HG03565 (cell line): ENCODE results near the gene HAND2.

Source experiments
- ATAC-seq: cut with Tn5 transposase; IDR thresholded peaks from one replicate; pipeline ENCODE4 v1.9.1; 2021; ENCODE audit warnings: mild to moderate bottlenecking, moderate library complexity; ENCODE audit not compliant: unreplicated experiment

Gene HAND2

GRCh38 chr4:173529477-173530325 lies at the start of gene HAND2:
Gene HAND2 (minus strand): TSS chr4:173530229. CDS start chr4:173529289, 940 bp downstream.
- ATAC-seq, result no peak

GRCh38 chr4:173578956-173579355 lies 48.9 kb upstream of the HAND2 start:
- ATAC-seq, result no peak

GRCh38 chr4:173577963-173578362 lies 47.9 kb upstream of the HAND2 start:
- ATAC-seq, result no peak

GRCh38 chr4:173575482-173576152 lies 45.6 kb upstream of the HAND2 start:
- ATAC-seq, result no peak

GRCh38 chr4:173573725-173574124 lies 43.7 kb upstream of the HAND2 start:
- ATAC-seq, result no peak

- ATAC-seq, result no peak
These were observed 43.3 kb upstream of the HAND2 start for GRCh38 chr4:173573286-173573685.

- ATAC-seq, result no peak
These were observed 42.6 kb upstream of the HAND2 start for GRCh38 chr4:173572493-173573129.

- ATAC-seq, result no peak
These were observed 41.6 kb upstream of the HAND2 start for GRCh38 chr4:173571620-173572019.

- ATAC-seq, result no peak
These were observed 35.3 kb upstream of the HAND2 start for GRCh38 chr4:173565281-173565680.

GRCh38 chr4:173564461-173564860 lies 34.4 kb upstream of the HAND2 start:
- ATAC-seq, result no peak

GRCh38 chr4:173560896-173561295 lies 30.9 kb upstream of the HAND2 start:
- no peak for ATAC-seq

GRCh38 chr4:173556398-173557131 lies 26.5 kb upstream of the HAND2 start:
- ATAC-seq, result no peak

- ATAC-seq, result no peak
These were observed 17.9 kb upstream of the HAND2 start for GRCh38 chr4:173547889-173548288.

GRCh38 chr4:173546776-173547175 lies 16.7 kb upstream of the HAND2 start:
- ATAC-seq, result no peak

- no peak for ATAC-seq
These were observed 15.4 kb upstream of the HAND2 start for GRCh38 chr4:173545440-173545839.

- no peak for ATAC-seq
These were observed 13.2 kb upstream of the HAND2 start for GRCh38 chr4:173543266-173543665.

GRCh38 chr4:173539986-173540385 lies 10.0 kb upstream of the HAND2 start:
- no peak for ATAC-seq

- no peak for ATAC-seq
These were observed 8.9 kb upstream of the HAND2 start for GRCh38 chr4:173538909-173539445.

GRCh38 chr4:173538148-173538908 lies 8.3 kb upstream of the HAND2 start:
- no peak for ATAC-seq

GRCh38 chr4:173537613-173538147 lies 7.7 kb upstream of the HAND2 start:
- ATAC-seq, result no peak
